ENCODE data around the gene KMT2E. TPM values are rescaled to one million over a fixed set of nuclear protein-coding genes. Genes with fewer than 3 reads are reported as not detected.

KMT2E gene
- total and polyA plus RNA-seq, 2 donors (not counting 3 experiments of a cell fraction or from before 2014, with no cell fraction given): 19.0 to 74.8 TPM

DNA sequence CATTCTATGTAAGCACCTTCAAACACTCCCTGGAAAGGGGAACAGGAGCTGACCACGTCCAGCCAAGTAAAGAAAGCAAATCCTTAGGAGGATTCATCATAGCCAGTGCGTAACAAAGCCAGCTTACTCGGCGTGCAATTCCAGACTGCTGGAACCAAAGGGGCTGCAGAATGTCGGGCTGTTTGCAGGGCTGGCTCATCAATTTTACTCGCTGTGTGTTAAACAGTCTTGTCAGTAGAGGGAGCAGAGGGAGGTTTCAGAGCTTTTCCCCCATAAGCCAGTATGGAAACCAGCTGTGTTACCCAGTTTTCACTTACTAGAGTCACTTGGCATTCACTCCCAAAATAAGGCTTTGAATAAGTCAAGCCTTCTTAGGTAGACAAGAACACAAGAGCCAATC lies 127.1 kb downstream of the KMT2E start:
- ChIA-PET CTCF (interaction anchor here (0.6 to 0.8 kb wide), 4 partner anchors 9 to 451 kb away, joined by 3 to 5 read pairs (median 4); partner anchors contain the start of gene SRPK2), POLR2A (no interaction called here)
- Histone ChIP-seq H3K36me3 (ENCODE audit: control insufficient read depth in 2 of 2, extremely low read depth in 1 of 2, insufficient read depth in 2 of 2, low read length in 2 of 2) (peaks cover 0 to 11% of the 10 kb centered on the region in 2 experiments), H3K79me2 (ENCODE audit: control insufficient read depth, insufficient read depth, low read length) (peaks cover 5% of the 10 kb centered on the region), H3K4me3 (replicated peaks in 1 of 3; ENCODE audit: insufficient read depth in 1 of 3, low read depth in 1 of 3, low read length in 3 of 3) (no peak overlapping the region), H3K27me3 (ENCODE audit: control insufficient read depth in 2 of 2, insufficient read depth in 2 of 2, low read length in 2 of 2) (no peaks in the 10 kb centered on the region), H3K4me2 (ENCODE audit: insufficient read depth, low read length) (no peak overlapping the region), H3K9me1 (replicated peaks; ENCODE audit: control insufficient read depth, extremely low read depth, insufficient read depth, low read length) (no peaks in the 10 kb centered on the region), H4K20me1 (replicated peaks; ENCODE audit: control insufficient read depth, extremely low read depth, insufficient read depth, low read length) (no peaks in the 10 kb centered on the region), H2AFZ (ENCODE audit: low read depth, low read length) (no peak overlapping the region), H3K4me1 (ENCODE audit: control insufficient read depth, extremely low read depth, insufficient read depth, low read length) (no peaks in the 10 kb centered on the region), H3K27ac (ENCODE audit: insufficient read depth, low read depth, low read length) (no peak overlapping the region), H3K9me3 (replicated peaks; ENCODE audit: control insufficient read depth, insufficient read depth, low read length) (no peaks in the 10 kb centered on the region), H3K9ac (replicated peaks; ENCODE audit: extremely low read depth, insufficient read depth, low read length) (no peak overlapping the region)
- BruUV-seq (replicated peaks): no TSS peak
- TF ChIP-seq POLR2AphosphoS5 (IDR thresholded peaks at IDR 0.05; ENCODE audit: insufficient read depth, low read depth, low read length): no peak
- TF ChIP-seq, protein P1, sequence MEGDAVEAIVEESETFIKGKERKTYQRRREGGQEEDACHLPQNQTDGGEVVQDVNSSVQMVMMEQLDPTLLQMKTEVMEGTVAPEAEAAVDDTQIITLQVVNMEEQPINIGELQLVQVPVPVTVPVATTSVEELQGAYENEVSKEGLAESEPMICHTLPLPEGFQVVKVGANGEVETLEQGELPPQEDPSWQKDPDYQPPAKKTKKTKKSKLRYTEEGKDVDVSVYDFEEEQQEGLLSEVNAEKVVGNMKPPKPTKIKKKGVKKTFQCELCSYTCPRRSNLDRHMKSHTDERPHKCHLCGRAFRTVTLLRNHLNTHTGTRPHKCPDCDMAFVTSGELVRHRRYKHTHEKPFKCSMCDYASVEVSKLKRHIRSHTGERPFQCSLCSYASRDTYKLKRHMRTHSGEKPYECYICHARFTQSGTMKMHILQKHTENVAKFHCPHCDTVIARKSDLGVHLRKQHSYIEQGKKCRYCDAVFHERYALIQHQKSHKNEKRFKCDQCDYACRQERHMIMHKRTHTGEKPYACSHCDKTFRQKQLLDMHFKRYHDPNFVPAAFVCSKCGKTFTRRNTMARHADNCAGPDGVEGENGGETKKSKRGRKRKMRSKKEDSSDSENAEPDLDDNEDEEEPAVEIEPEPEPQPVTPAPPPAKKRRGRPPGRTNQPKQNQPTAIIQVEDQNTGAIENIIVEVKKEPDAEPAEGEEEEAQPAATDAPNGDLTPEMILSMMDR (IDR thresholded peaks at IDR 0.05; ENCODE audit: extremely low read depth in 1 of 2, insufficient read depth in 1 of 2, low read depth in 1 of 2, low read length in 2 of 2): peak; percentile 20 to 43
- peak; percentile 33 for DNase-seq (ENCODE audit: low read depth, low spot score)
- peak; percentile 70 for FAIRE-seq
- dilution Hi-C loops (cut with MboI; ENCODE audit: extremely low pct_ligation_motif_present, low sequenced_read_pairs): no loop called here
- intact Hi-C loops (cut with micrococcal nuclease): loop anchor here (10.0 kb wide), 2 partner anchors 344 to 444 kb away; partner anchors contain the start of gene EFCAB10

DNA sequence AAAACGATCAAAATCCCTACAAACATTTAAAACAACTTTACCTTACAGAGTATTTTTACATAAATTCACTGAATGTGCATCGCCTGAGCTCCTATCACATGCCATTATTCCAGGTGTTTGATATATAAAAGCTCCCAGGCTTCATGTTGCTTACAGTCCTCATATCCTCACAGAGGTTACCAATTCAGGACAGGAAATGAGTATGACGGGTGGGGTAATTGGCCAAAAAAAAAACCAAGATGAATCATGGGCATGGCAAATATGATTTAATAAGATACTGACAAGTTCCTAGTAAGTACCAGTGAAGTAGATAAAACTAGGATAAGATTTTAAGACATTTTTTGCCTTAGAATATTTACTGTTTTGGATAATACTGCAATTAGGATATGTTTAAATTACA lies 135.8 kb downstream of the KMT2E start:
- Histone ChIP-seq H3K4me1 (ENCODE audit: control insufficient read depth, extremely low read depth, insufficient read depth, low read length) (peaks cover 17% of the 10 kb centered on the region), H3K9ac (replicated peaks; ENCODE audit: extremely low read depth, insufficient read depth, low read length) (no peak overlapping the region), H3K4me2 (ENCODE audit: insufficient read depth, low read length) (no peak overlapping the region), H3K27ac (ENCODE audit: insufficient read depth, low read depth, low read length) (no peak overlapping the region), H4K20me1 (replicated peaks; ENCODE audit: control insufficient read depth, extremely low read depth, insufficient read depth, low read length) (no peaks in the 10 kb centered on the region), H3K9me3 (replicated peaks; ENCODE audit: control insufficient read depth, insufficient read depth, low read length) (no peaks in the 10 kb centered on the region), H3K27me3 (ENCODE audit: control insufficient read depth in 2 of 2, insufficient read depth in 2 of 2, low read length in 2 of 2) (no peaks in the 10 kb centered on the region), H2AFZ (ENCODE audit: low read depth, low read length) (no peak overlapping the region), H3K4me3 (replicated peaks in 1 of 3; ENCODE audit: insufficient read depth in 1 of 3, low read depth in 1 of 3, low read length in 3 of 3) (no peak overlapping the region), H3K79me2 (ENCODE audit: control insufficient read depth, insufficient read depth, low read length) (no peaks in the 10 kb centered on the region), H3K9me1 (replicated peaks; ENCODE audit: control insufficient read depth, extremely low read depth, insufficient read depth, low read length) (no peaks in the 10 kb centered on the region), H3K36me3 (ENCODE audit: control insufficient read depth in 2 of 2, extremely low read depth in 1 of 2, insufficient read depth in 2 of 2, low read length in 2 of 2) (peaks cover 0 to 2% of the 10 kb centered on the region in 2 experiments)
- dilution Hi-C loops (cut with MboI; ENCODE audit: extremely low pct_ligation_motif_present, low sequenced_read_pairs): no loop called here
- POLR2A ChIA-PET: no interaction called here
- FAIRE-seq (peak; percentile 59), DNase-seq (ENCODE audit: low read depth, low spot score) (peak; percentile 77)
- no TSS peak for BruUV-seq (replicated peaks)
- TF ChIP-seq EZH2 (IDR thresholded peaks at IDR 0.05; ENCODE audit: borderline replicate concordance, low read depth, low read length, severe bottlenecking) (no peak), POLR2AphosphoS5 (IDR thresholded peaks at IDR 0.05; ENCODE audit: insufficient read depth, low read depth, low read length) (no peak), MYC (IDR thresholded peaks at IDR 0.05; ENCODE audit: low read depth, low read length) (no peak), GATA2 (IDR thresholded peaks at IDR 0.05; ENCODE audit: insufficient read depth, insufficient read length, low read depth, low read length) (peak; percentile 37), JUN (IDR thresholded peaks at IDR 0.05; ENCODE audit: borderline replicate concordance, insufficient read depth, insufficient read length, low read depth) (peak; percentile 59), POLR2A (IDR thresholded peaks at IDR 0.05; ENCODE audit: low read depth, low read length) (no peak), FOS (IDR thresholded peaks at IDR 0.05; ENCODE audit: borderline replicate concordance, insufficient read depth, low read length) (peak; percentile 87)
- TF ChIP-seq, protein P2, sequence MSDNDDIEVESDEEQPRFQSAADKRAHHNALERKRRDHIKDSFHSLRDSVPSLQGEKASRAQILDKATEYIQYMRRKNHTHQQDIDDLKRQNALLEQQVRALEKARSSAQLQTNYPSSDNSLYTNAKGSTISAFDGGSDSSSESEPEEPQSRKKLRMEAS (IDR thresholded peaks at IDR 0.05; ENCODE audit: insufficient read depth, insufficient read length): no peak
- TF ChIP-seq, protein P1 (IDR thresholded peaks at IDR 0.05; ENCODE audit: extremely low read depth in 1 of 2, insufficient read depth in 1 of 2, low read depth in 1 of 2, low read length in 2 of 2): no peak
- intact Hi-C loops (cut with micrococcal nuclease): loop anchor here (5.0 to 10.0 kb wide), 3 partner anchors 182 to 435 kb away; partner anchors contain the start of gene EFCAB10
- CTCF ChIA-PET: interaction anchor here (1.0 kb wide), 2 partner anchors 9 to 39 kb away, joined by 3 to 5 read pairs; no protein-coding TSS in a partner anchor

Data from endothelial cell of umbilical vein (primary cell).